NCI-H1436 (cell line): ENCODE data around the gene FAM168B.

ENCODE experiments used
- DNase-seq: peaks from one replicate; lab custom pipeline; 2025; lab: John Stamatoyannopoulos, UW

Gene FAM168B

GRCh38 chr2:131055169-131056065 lies 37.8 kb downstream of the FAM168B start:
- DNase-seq = no peak

GRCh38 chr2:131054488-131054887 lies 38.8 kb downstream of the FAM168B start:
- DNase-seq = no peak

GRCh38 chr2:131052741-131053263 lies 40.5 kb downstream of the FAM168B start:
- no peak for DNase-seq

- DNase-seq = no peak
Measured at GRCh38 chr2:131050896-131051295, 42.4 kb downstream of the FAM168B start.

- DNase-seq = no peak
Measured at GRCh38 chr2:131049150-131049718, 44.0 kb downstream of the FAM168B start.

- no peak for DNase-seq
Measured at GRCh38 chr2:131048641-131049040, 44.6 kb downstream of the FAM168B start.

- DNase-seq = no peak
Measured at GRCh38 chr2:131047920-131048560, 45.2 kb downstream of the FAM168B start.

GRCh38 chr2:131046918-131047652 lies 46.2 kb downstream of the FAM168B start:
- DNase-seq = no peak

GRCh38 chr2:131046028-131046917 lies 47.0 kb downstream of the FAM168B start:
- no peak for DNase-seq

GRCh38 chr2:131045286-131046027 lies 47.8 kb downstream of the FAM168B start:
- no peak for DNase-seq

GRCh38 chr2:131044757-131045150 lies 48.5 kb downstream of the FAM168B start:
- DNase-seq = no peak

GRCh38 chr2:131044075-131044756 lies 49.0 kb downstream of the FAM168B start:
- no peak for DNase-seq

GRCh38 chr2:131043199-131044074 lies 49.8 kb downstream of the FAM168B start:
- DNase-seq = no peak

- DNase-seq = no peak
Measured at GRCh38 chr2:131042148-131042775, 51.0 kb downstream of the FAM168B start.

GRCh38 chr2:131041402-131042147 lies 51.7 kb downstream of the FAM168B start:
- no peak for DNase-seq

- no peak for DNase-seq
Measured at GRCh38 chr2:131040661-131041401, 52.4 kb downstream of the FAM168B start.
